ENCODE measurements around the gene CYP2B6.

DNA sequence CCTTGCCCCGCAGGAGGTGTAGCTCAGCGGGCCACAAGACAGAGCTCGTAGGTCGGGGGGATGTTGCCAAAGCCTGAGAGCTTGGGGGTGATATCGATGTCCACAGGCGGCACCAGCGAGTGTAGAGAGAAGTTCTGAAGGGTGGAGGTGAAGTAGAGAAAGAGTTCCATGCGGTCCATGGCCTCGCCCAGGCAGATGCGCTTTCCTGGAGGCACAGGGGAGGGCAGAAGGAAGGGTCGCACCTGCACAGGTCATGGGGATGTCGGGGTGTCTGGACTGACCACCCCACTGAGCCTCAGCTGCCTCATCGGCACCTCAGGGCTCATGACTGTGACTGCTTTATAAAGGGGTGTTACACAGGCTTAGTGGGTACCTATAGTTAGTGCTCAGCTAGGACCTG lies 59.3 kb downstream of the CYP2B6 start:
- TF ChIP-seq CTCF (IDR thresholded peaks at IDR 0.05) (no peak), POLR2A (IDR thresholded peaks at IDR 0.05) (no peak)
